ENCODE results near the gene TIGD1.

DNA sequence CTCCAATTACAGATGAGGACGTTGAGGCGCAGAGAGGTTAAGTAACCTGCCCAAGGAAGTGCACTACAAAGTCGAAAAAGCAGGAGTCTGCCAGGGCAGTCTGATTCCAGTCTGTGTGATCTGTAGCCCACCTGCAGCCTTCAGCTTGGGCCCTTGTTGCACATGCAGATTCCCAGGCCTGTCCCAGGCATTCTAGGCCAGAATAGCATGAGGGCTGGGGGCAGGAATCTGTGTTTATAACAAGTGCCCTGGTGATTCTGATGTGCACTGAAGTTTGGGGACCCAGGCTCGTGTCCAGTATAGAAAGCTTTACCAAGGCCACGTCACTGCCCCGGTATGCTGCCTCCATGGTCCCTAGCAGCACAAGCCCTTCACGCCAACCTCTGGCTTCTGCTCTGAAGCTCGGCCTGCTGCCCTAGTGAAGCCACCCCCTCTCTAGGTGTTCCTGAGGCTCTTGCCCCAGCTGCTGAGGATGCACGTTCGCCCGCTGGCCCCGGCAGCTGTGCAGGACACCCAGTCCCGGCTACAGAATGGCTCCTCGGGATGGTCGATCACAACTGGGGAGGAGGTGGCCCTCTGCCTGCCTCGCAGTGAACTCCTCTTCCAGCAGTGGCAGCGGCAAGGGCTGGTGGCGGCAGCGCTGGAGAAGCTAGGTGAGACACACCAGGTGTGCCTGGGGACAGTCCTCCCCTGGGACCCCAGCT, 6.3 kb downstream of the TIGD1 start:
- TF ChIP-seq, protein P1, sequence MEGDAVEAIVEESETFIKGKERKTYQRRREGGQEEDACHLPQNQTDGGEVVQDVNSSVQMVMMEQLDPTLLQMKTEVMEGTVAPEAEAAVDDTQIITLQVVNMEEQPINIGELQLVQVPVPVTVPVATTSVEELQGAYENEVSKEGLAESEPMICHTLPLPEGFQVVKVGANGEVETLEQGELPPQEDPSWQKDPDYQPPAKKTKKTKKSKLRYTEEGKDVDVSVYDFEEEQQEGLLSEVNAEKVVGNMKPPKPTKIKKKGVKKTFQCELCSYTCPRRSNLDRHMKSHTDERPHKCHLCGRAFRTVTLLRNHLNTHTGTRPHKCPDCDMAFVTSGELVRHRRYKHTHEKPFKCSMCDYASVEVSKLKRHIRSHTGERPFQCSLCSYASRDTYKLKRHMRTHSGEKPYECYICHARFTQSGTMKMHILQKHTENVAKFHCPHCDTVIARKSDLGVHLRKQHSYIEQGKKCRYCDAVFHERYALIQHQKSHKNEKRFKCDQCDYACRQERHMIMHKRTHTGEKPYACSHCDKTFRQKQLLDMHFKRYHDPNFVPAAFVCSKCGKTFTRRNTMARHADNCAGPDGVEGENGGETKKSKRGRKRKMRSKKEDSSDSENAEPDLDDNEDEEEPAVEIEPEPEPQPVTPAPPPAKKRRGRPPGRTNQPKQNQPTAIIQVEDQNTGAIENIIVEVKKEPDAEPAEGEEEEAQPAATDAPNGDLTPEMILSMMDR (IDR thresholded peaks at IDR 0.05): no peak
- TF ChIP-seq POLR2A (IDR thresholded peaks at IDR 0.05): no peak

All from esophagus squamous epithelium (tissue), 4 donors.